Liver (tissue), 9 donors: ENCODE data around the gene POMT2. TPM values are rescaled to one million over a fixed set of nuclear protein-coding genes. Genes with fewer than 3 reads are reported as not detected.

Source experiments
- DNase-seq: peaks from one replicate; pipeline ENCODE4 v3.0.0-alpha.2; 2017; ENCODE audit warnings: low spot score
- H3K27ac ChIP-seq, 2 donors: one replicate each; pipeline ENCODE4 v1.7.0; 2013; ENCODE audit warnings: inconsistent platforms in 2 of 2, low read length in 2 of 2, control low read depth in 1 of 2, low read depth in 1 of 2, mild to moderate bottlenecking in 1 of 2
- H3K27me3 ChIP-seq, 4 donors: one replicate each; pipeline versions ENCODE4 v1.6.1 to v1.7.0; 2013; ENCODE audit warnings: low read length in 3 of 4, inconsistent platforms in 1 of 4, mild to moderate bottlenecking in 1 of 4, moderate library complexity in 1 of 4; ENCODE audit not compliant: control insufficient read depth in 4 of 4, insufficient read depth in 4 of 4
- H3K36me3 ChIP-seq, 4 donors: one replicate each; pipeline versions ENCODE4 v1.6.1 to v1.7.0; 2013; ENCODE audit warnings: low read length in 3 of 4, mild to moderate bottlenecking in 3 of 4, low read depth in 1 of 4, moderate library complexity in 1 of 4; ENCODE audit not compliant: control insufficient read depth in 4 of 4, insufficient read depth in 3 of 4
- H3K4me1 ChIP-seq, 4 donors: one replicate each; pipeline versions ENCODE4 v1.6.1 to v1.7.0; 2013; ENCODE audit warnings: low read length in 3 of 4, mild to moderate bottlenecking in 3 of 4, moderate library complexity in 1 of 4; ENCODE audit not compliant: control insufficient read depth in 4 of 4, insufficient read depth in 4 of 4
- H3K4me3 ChIP-seq, 3 donors: one replicate each; pipeline versions ENCODE4 v1.6.1 to v1.7.0; 2013; ENCODE audit warnings: low read length in 3 of 3, control low read depth in 1 of 3, low read depth in 1 of 3, mild to moderate bottlenecking in 1 of 3
- H3K9ac ChIP-seq, 2 donors: one replicate each; pipeline ENCODE4 v1.7.0; 2013; ENCODE audit warnings: low read length in 2 of 2, mild to moderate bottlenecking in 2 of 2, moderate library complexity in 2 of 2, control low read depth in 1 of 2, low read depth in 1 of 2
- H3K9me3 ChIP-seq, 4 donors: one replicate each; pipeline versions ENCODE4 v1.6.1 to v1.7.0; 2013; ENCODE audit warnings: low read length in 3 of 4; ENCODE audit not compliant: control insufficient read depth in 4 of 4
- ATF3 ChIP-seq: IDR thresholded peaks from 2 replicates; pipeline ENCODE4 v1.6.1; 2016; ENCODE audit warnings: antibody characterized with exemption
- CTCF ChIP-seq: fragments of 150-350 bp; IDR thresholded peaks from 2 replicates; pipeline ENCODE4 v1.5.1; 2017; ENCODE audit warnings: improper control_type of control experiment, low read depth, low read length; ENCODE audit not compliant: missing input control
- EGR1 ChIP-seq, 2 donors: IDR thresholded peaks; 2 replicates each; pipeline ENCODE4 v1.6.1; 2016 to 2018; ENCODE audit warnings: antibody characterized with exemption in 2 of 2, low read depth in 2 of 2
- FOXA1 ChIP-seq: IDR thresholded peaks from 2 replicates; pipeline ENCODE4 v1.6.1; 2016; ENCODE audit warnings: antibody characterized with exemption
- FOXA2 ChIP-seq: IDR thresholded peaks from 2 replicates; pipeline ENCODE4 v1.6.1; 2016; ENCODE audit warnings: antibody characterized with exemption
- GABPA ChIP-seq, 2 donors: IDR thresholded peaks in 1 of 2; conservative IDR thresholded peaks in 1 of 2; 2 replicates each; pipeline ENCODE4 v1.6.1; 2016; ENCODE audit warnings: antibody characterized with exemption in 2 of 2, mild to moderate bottlenecking in 1 of 2, moderate library complexity in 1 of 2
- HNF4A ChIP-seq, 2 donors: conservative IDR thresholded peaks; 2 replicates each; pipeline ENCODE4 v1.6.1; 2016; ENCODE audit warnings: antibody characterized with exemption in 2 of 2, mild to moderate bottlenecking in 2 of 2
- HNF4G ChIP-seq: IDR thresholded peaks from 2 replicates; pipeline ENCODE4 v1.6.1; 2016; ENCODE audit warnings: antibody characterized with exemption
- JUND ChIP-seq, 2 donors: IDR thresholded peaks; 2 replicates each; pipeline ENCODE4 v1.6.1; 2016; ENCODE audit warnings: antibody characterized with exemption in 2 of 2
- MAX ChIP-seq: IDR thresholded peaks from 2 replicates; pipeline ENCODE4 v1.6.1; 2016; ENCODE audit warnings: antibody characterized with exemption
- NR2F2 ChIP-seq: IDR thresholded peaks from 2 replicates; pipeline ENCODE4 v1.6.1; 2016; ENCODE audit warnings: antibody characterized with exemption
- RAD21 ChIP-seq, 2 donors: IDR thresholded peaks; 2 replicates each; pipeline ENCODE4 v1.6.1; 2016; ENCODE audit warnings: antibody characterized with exemption in 2 of 2, mild to moderate bottlenecking in 2 of 2
- REST ChIP-seq: IDR thresholded peaks from 2 replicates; pipeline ENCODE4 v1.6.1; 2016; ENCODE audit warnings: antibody characterized with exemption, mild to moderate bottlenecking
- RXRA ChIP-seq, 2 donors: IDR thresholded peaks; 2 replicates each; pipeline ENCODE4 v1.6.1; 2017 to 2018; ENCODE audit warnings: antibody characterized with exemption in 2 of 2, mild to moderate bottlenecking in 1 of 2
- SP1 ChIP-seq: IDR thresholded peaks from 2 replicates; pipeline ENCODE4 v1.6.1; 2018; ENCODE audit warnings: antibody characterized with exemption, mild to moderate bottlenecking
- TAF1 ChIP-seq: conservative IDR thresholded peaks from 2 replicates; pipeline ENCODE4 v1.6.1; 2016; ENCODE audit warnings: antibody characterized with exemption, mild to moderate bottlenecking
- YY1 ChIP-seq: IDR thresholded peaks from 2 replicates; pipeline ENCODE4 v1.6.1; 2016; ENCODE audit warnings: antibody characterized with exemption, mild to moderate bottlenecking
- ZBTB33 ChIP-seq: IDR thresholded peaks from 2 replicates; pipeline ENCODE4 v1.6.1; 2016; ENCODE audit warnings: antibody characterized with exemption
- WGBS: extraction: QIAGEN DNeasy Blood & Tissue Kit; methylation state at CpG from one replicate; pipeline ENCODE4 v1.1.7; 2013; 5-methylcytosine and 5-hydroxymethylcytosine counted together
- polyA plus RNA-seq, 2 donors: library from polyadenylated mRNA; stranded (reverse) in 1 of 2; unstranded in 1 of 2; fragments of 200-250 nt in 1 of 2; fragments of >200 nt in 1 of 2; fragmentation: Nextera tagmentation in 1 of 2; extraction: Ambion mirVana in 1 of 2; gene quantifications; one replicate each; pipeline versions ENCODE4 v1.2.1 to v1.2.3, GENCODE V29; 2013 to 2015
- total RNA-seq, 2 donors: library from RNA; depleted of rRNA; stranded (reverse); fragments of >200 nt; gene quantifications; one replicate each; pipeline ENCODE4 v1.2.3, GENCODE V29; 2014
- donor health status: healthy.
- donor health status: healthy.
- donor health status: healthy.
- donor health status: healthy.
- donor health status: healthy.

Gene POMT2
- total and polyA plus RNA-seq, 4 donors = 4.8 to 13.1 (median 5.3) TPM

- TF ChIP-seq REST (no peak), MAX (no peak), FOXA2 (no peak), YY1 (no peak), FOXA1 (no peak), GABPA (IDR thresholded peaks at IDR 0.05 in 1 of 2, conservative IDR thresholded peaks at IDR 0.05 in 1 of 2) (no peak), ZBTB33 (no peak), NR2F2 (no peak), HNF4G (no peak)
Observed at GRCh38 chr14:77267937-77268699, 52.6 kb downstream of the POMT2 start (continued).

- no peak overlapping the region for H3K9ac ChIP-seq
- peaks cover 0 to 10% (median 4%) of the 10 kb centered on the region in 4 donors for H3K27me3 ChIP-seq
- H3K36me3 ChIP-seq = no peaks in the 10 kb centered on the region
- H3K4me3 ChIP-seq = no peak overlapping the region
- no peak overlapping the region for H3K27ac ChIP-seq
- TF ChIP-seq RXRA (IDR thresholded peaks at IDR 0.05) (no peak), MAX (no peak), RAD21 (IDR thresholded peaks at IDR 0.05) (no peak), HNF4A (conservative IDR thresholded peaks at IDR 0.05) (no peak), NR2F2 (no peak), SP1 (no peak), CTCF (no peak), TAF1 (no peak), FOXA1 (no peak), ZBTB33 (no peak), EGR1 (IDR thresholded peaks at IDR 0.05; ENCODE audit: low read depth in 2 of 2) (no peak), FOXA2 (no peak), YY1 (no peak), JUND (IDR thresholded peaks at IDR 0.05) (no peak), ATF3 (no peak), GABPA (IDR thresholded peaks at IDR 0.05 in 1 of 2, conservative IDR thresholded peaks at IDR 0.05 in 1 of 2) (no peak), REST (no peak), HNF4G (no peak)
- DNase-seq = no peak
- peaks cover 0 to 1% (median 0%) of the 10 kb centered on the region in 4 donors for H3K9me3 ChIP-seq
- peaks cover 0 to 4% (median 0%) of the 10 kb centered on the region in 4 donors for H3K4me1 ChIP-seq
- 89% methylated on average over 8 of the region's 8 CpGs for WGBS
Observed at GRCh38 chr14:77266336-77266735, 54.3 kb downstream of the POMT2 start.
